PC-9 (cell line): Measurements from ENCODE around the gene PIK3CA.

Experiments
- CTCF ChIP-seq: fragments of 200-600 bp; sonication (generic); conservative IDR thresholded peaks from 2 replicates; pipeline ENCODE4 v1.6.1; 2017; ENCODE audit warnings: mixed run types, antibody characterized with exemption, mild to moderate bottlenecking, moderate library complexity
- EZH2 ChIP-seq: fragments of 200-600 bp; sonication (generic); IDR thresholded peaks from 2 replicates; pipeline ENCODE4 v1.8.0; 2017; ENCODE audit warnings: antibody characterized with exemption, low read depth

- TF ChIP-seq CTCF (no peak), EZH2 (no peak)
Measured at GRCh38 chr3:179224584-179224983, 76.4 kb downstream of the PIK3CA start.
